ENCODE data around the gene PARP15. TPM values are rescaled to one million over a fixed set of nuclear protein-coding genes. Genes with fewer than 3 reads are reported as not detected.

Gene PARP15
- total and polyA plus RNA-seq, 4 experiments from 2014 or later: 7.6 to 78.0 (median 43.2) TPM

GRCh38 chr3:122594025-122594424, 16.6 kb downstream of the PARP15 start:
- peaks cover 21 to 36% of the 10 kb centered on the region in 2 donors for H3K36me3 Mint-ChIP-seq
- Histone ChIP-seq H3K36me3 (ENCODE audit: insufficient read depth, low read length) (no peaks in the 10 kb centered on the region), H3K27me3 (ENCODE audit: insufficient read depth, low read length) (no peaks in the 10 kb centered on the region), H3K27ac (ENCODE audit: low read depth, low read length) (no peak overlapping the region), H3K9me3 (ENCODE audit: control insufficient read depth in 1 of 2, low read length in 2 of 2) (no peaks in the 10 kb centered on the region), H3K4me3 (ENCODE audit: low read length in 2 of 2) (no peak overlapping the region), H3K4me1 (ENCODE audit: insufficient read depth, low read length) (no peaks in the 10 kb centered on the region)
- POLR2A ChIA-PET (ENCODE audit: partially characterized antibody): interaction anchor here (0.7 kb wide), 1 partner anchor 16 kb away, joined by 3 read pairs; no protein-coding TSS in a partner anchor
- no peak overlapping the region for H3K4me3 Mint-ChIP-seq
- CTCF ChIA-PET (ENCODE audit: partially characterized antibody): interaction anchor here (1.1 kb wide), 1 partner anchor 86 kb away, joined by 3 read pairs; no protein-coding TSS in a partner anchor
- peaks cover 4 to 13% (median 5%) of the 10 kb centered on the region in 4 donors for H3K4me1 Mint-ChIP-seq
- no peak for DNase-seq
- no peak overlapping the region for H3K27ac Mint-ChIP-seq
- intact Hi-C loops (cut with micrococcal nuclease): no loop called here
- H3K9me3 Mint-ChIP-seq: peaks cover 0 to 3% (median 0%) of the 10 kb centered on the region in 8 donors
- H3K27me3 Mint-ChIP-seq: no peaks in the 10 kb centered on the region

DNA sequence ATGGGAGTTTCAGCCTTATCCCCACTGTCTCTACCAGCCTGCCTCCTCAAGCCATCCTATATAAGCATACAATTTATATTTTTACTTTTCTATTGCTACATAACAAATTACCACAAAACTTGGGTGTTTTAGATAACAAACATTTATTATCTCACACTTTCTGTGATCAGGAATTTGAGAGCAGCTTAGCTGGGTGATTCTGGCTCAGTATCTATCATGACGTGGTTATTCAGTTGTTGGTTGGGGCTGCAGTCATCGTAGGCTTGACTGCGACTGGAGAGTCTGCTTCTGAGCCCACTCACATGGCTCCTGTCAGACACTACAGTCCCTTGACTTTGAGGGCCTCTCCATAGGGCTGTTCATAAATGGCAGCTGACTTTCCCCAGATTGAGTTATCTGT, 20.7 kb downstream of the PARP15 start:
- no peak for DNase-seq
- POLR2A ChIA-PET (ENCODE audit: partially characterized antibody): interaction anchor here (1.1 to 1.2 kb wide), 2 partner anchors 21 to 214 kb away, joined by 3 read pairs; partner anchors contain the start of genes FAM162A and PARP15
- H3K4me1 ChIP-seq (ENCODE audit: insufficient read depth, low read length): no peaks in the 10 kb centered on the region
- no peak overlapping the region for H3K4me3 ChIP-seq (ENCODE audit: low read length in 2 of 2)
- no peak overlapping the region for H3K27ac ChIP-seq (ENCODE audit: low read depth, low read length)
- no peaks in the 10 kb centered on the region for H3K27me3 ChIP-seq (ENCODE audit: insufficient read depth, low read length)
- H3K36me3 ChIP-seq (ENCODE audit: insufficient read depth, low read length): no peaks in the 10 kb centered on the region
- H3K4me1 Mint-ChIP-seq: peaks cover 10 to 16% (median 14%) of the 10 kb centered on the region in 4 donors
- H3K9me3 ChIP-seq (ENCODE audit: control insufficient read depth in 1 of 2, low read length in 2 of 2): no peaks in the 10 kb centered on the region
- intact Hi-C loops (cut with micrococcal nuclease): no loop called here
- CTCF ChIA-PET (ENCODE audit: partially characterized antibody): interaction anchor here (1.2 kb wide), 1 partner anchor 81 kb away, joined by 4 read pairs; no protein-coding TSS in a partner anchor
- H3K27ac Mint-ChIP-seq: peak overlapping the region in 1 of 7 donors; percentile 52
- peaks cover 16 to 24% of the 10 kb centered on the region in 2 donors for H3K36me3 Mint-ChIP-seq
- no peaks in the 10 kb centered on the region for H3K27me3 Mint-ChIP-seq
- peaks cover 0 to 3% (median 0%) of the 10 kb centered on the region in 8 donors for H3K9me3 Mint-ChIP-seq
- peak overlapping the region in 1 of 8 donors; percentile 6 for H3K4me3 Mint-ChIP-seq

DNA sequence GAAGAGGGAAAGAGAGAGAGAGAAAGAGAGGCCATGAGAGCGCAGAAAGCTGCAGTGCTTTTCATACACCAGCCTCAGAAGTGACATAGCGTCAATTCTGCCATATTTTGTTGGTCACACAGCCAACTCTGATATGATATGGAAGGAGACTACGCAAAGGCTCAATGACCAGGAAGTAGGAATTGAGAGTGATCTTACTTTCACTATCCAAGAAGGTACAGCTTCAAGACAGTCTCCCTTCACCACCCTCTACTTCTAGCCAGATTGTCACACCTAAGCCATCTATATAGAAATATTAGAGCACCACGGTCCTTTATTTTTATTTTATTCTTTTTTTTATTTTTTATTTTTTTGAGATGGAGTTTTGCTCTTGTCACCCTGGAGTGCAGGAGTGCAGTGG, 21.1 kb downstream of the PARP15 start:
- POLR2A ChIA-PET (ENCODE audit: partially characterized antibody): interaction anchor here (1.1 to 1.2 kb wide), 2 partner anchors 21 to 214 kb away, joined by 3 read pairs; partner anchors contain the start of genes FAM162A and PARP15
- DNase-seq: no peak
- CTCF ChIA-PET (ENCODE audit: partially characterized antibody): interaction anchor here (1.2 kb wide), 1 partner anchor 81 kb away, joined by 4 read pairs; no protein-coding TSS in a partner anchor
- Mint-ChIP-seq H3K4me3 (peak overlapping the region in 1 of 8 donors; percentile 6), H3K36me3 (peaks cover 19 to 24% of the 10 kb centered on the region in 2 donors), H3K27me3 (no peaks in the 10 kb centered on the region), H3K27ac (no peak overlapping the region), H3K9me3 (peaks cover 0 to 3% (median 0%) of the 10 kb centered on the region in 8 donors), H3K4me1 (peaks cover 12 to 19% (median 15%) of the 10 kb centered on the region in 4 donors)
- intact Hi-C loops (cut with micrococcal nuclease): no loop called here
- Histone ChIP-seq H3K36me3 (ENCODE audit: insufficient read depth, low read length) (no peaks in the 10 kb centered on the region), H3K9me3 (ENCODE audit: control insufficient read depth in 1 of 2, low read length in 2 of 2) (no peaks in the 10 kb centered on the region), H3K4me1 (ENCODE audit: insufficient read depth, low read length) (no peaks in the 10 kb centered on the region), H3K4me3 (ENCODE audit: low read length in 2 of 2) (no peak overlapping the region), H3K27ac (ENCODE audit: low read depth, low read length) (no peak overlapping the region), H3K27me3 (ENCODE audit: insufficient read depth, low read length) (no peaks in the 10 kb centered on the region)

- Histone ChIP-seq H3K27me3 (ENCODE audit: insufficient read depth, low read length) (no peaks in the 10 kb centered on the region), H3K4me3 (ENCODE audit: low read length in 2 of 2) (no peak overlapping the region), H3K4me1 (ENCODE audit: insufficient read depth, low read length) (no peaks in the 10 kb centered on the region), H3K9me3 (ENCODE audit: control insufficient read depth in 1 of 2, low read length in 2 of 2) (no peaks in the 10 kb centered on the region), H3K36me3 (ENCODE audit: insufficient read depth, low read length) (peaks cover 3% of the 10 kb centered on the region), H3K27ac (ENCODE audit: low read depth, low read length) (no peak overlapping the region)
- DNase-seq: no peak
- CTCF ChIA-PET (ENCODE audit: partially characterized antibody): no interaction called here
- H3K4me1 Mint-ChIP-seq: peaks cover 11 to 29% (median 16%) of the 10 kb centered on the region in 4 donors
- peak overlapping the region in 1 of 7 donors; percentile 32 for H3K27ac Mint-ChIP-seq
- H3K27me3 Mint-ChIP-seq: no peaks in the 10 kb centered on the region
- H3K36me3 Mint-ChIP-seq: peaks cover 4 to 28% of the 10 kb centered on the region in 2 donors
- H3K9me3 Mint-ChIP-seq: no peaks in the 10 kb centered on the region
- no peak overlapping the region for H3K4me3 Mint-ChIP-seq
- intact Hi-C loops (cut with micrococcal nuclease): no loop called here
- POLR2A ChIA-PET (ENCODE audit: partially characterized antibody): no interaction called here
Observed at GRCh38 chr3:122602011-122602710, 24.7 kb downstream of the PARP15 start.

GRCh38 chr3:122603056-122603455, 25.6 kb downstream of the PARP15 start:
- Histone ChIP-seq H3K27me3 (ENCODE audit: insufficient read depth, low read length) (no peaks in the 10 kb centered on the region), H3K4me1 (ENCODE audit: insufficient read depth, low read length) (no peaks in the 10 kb centered on the region), H3K4me3 (ENCODE audit: low read length in 2 of 2) (no peak overlapping the region), H3K27ac (ENCODE audit: low read depth, low read length) (no peak overlapping the region), H3K36me3 (ENCODE audit: insufficient read depth, low read length) (peaks cover 3% of the 10 kb centered on the region), H3K9me3 (ENCODE audit: control insufficient read depth in 1 of 2, low read length in 2 of 2) (no peaks in the 10 kb centered on the region)
- intact Hi-C loops (cut with micrococcal nuclease): no loop called here
- H3K27ac Mint-ChIP-seq: peak overlapping the region in 1 of 7 donors; percentile 27
- ChIA-PET POLR2A (ENCODE audit: partially characterized antibody) (interaction anchor here (0.7 kb wide), 1 partner anchor 795 kb away, joined by 3 read pairs; no protein-coding TSS in a partner anchor), CTCF (ENCODE audit: partially characterized antibody) (no interaction called here)
- H3K9me3 Mint-ChIP-seq: no peaks in the 10 kb centered on the region
- no peaks in the 10 kb centered on the region for H3K27me3 Mint-ChIP-seq
- H3K4me3 Mint-ChIP-seq: no peak overlapping the region
- no peak for DNase-seq
- peaks cover 11 to 29% (median 17%) of the 10 kb centered on the region in 4 donors for H3K4me1 Mint-ChIP-seq
- H3K36me3 Mint-ChIP-seq: peaks cover 12 to 35% of the 10 kb centered on the region in 2 donors

DNA sequence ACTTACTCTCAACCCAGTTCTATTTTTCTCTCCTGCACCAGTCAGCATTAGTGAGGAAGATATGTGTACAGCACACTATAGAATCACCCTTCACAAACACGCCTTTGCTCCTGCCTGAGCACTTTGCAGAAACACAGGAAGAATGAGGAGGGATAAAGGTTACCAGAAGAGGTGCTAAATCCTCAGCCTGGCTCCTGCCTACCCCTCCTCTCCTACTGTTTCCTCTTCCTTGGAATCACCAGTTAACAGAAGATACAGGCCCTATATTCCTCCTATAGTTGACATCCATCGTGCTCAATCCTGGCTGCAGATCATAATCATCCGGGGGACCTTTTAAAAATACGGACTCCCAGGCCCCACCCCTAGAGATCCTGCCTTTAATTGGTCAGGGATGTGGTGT, 28.9 kb downstream of the PARP15 start:
- Histone ChIP-seq H3K4me1 (ENCODE audit: insufficient read depth, low read length) (no peaks in the 10 kb centered on the region), H3K4me3 (ENCODE audit: low read length in 2 of 2) (no peak overlapping the region), H3K27me3 (ENCODE audit: insufficient read depth, low read length) (no peaks in the 10 kb centered on the region), H3K9me3 (ENCODE audit: control insufficient read depth in 1 of 2, low read length in 2 of 2) (no peaks in the 10 kb centered on the region), H3K27ac (ENCODE audit: low read depth, low read length) (no peak overlapping the region), H3K36me3 (ENCODE audit: insufficient read depth, low read length) (peaks cover 12% of the 10 kb centered on the region)
- Mint-ChIP-seq H3K4me1 (peaks cover 10 to 22% (median 19%) of the 10 kb centered on the region in 4 donors), H3K36me3 (peaks cover 26 to 51% of the 10 kb centered on the region in 2 donors), H3K9me3 (no peaks in the 10 kb centered on the region), H3K27me3 (no peaks in the 10 kb centered on the region), H3K27ac (peak overlapping the region in 3 of 7 donors; percentile 6 to 78 (median 33)), H3K4me3 (no peak overlapping the region)
- ChIA-PET CTCF (ENCODE audit: partially characterized antibody) (interaction anchor here (1.0 kb wide), 1 partner anchor 32 kb away, joined by 3 read pairs; no protein-coding TSS in a partner anchor), POLR2A (ENCODE audit: partially characterized antibody) (no interaction called here)
- intact Hi-C loops (cut with micrococcal nuclease): no loop called here
- no peak for DNase-seq

DNA sequence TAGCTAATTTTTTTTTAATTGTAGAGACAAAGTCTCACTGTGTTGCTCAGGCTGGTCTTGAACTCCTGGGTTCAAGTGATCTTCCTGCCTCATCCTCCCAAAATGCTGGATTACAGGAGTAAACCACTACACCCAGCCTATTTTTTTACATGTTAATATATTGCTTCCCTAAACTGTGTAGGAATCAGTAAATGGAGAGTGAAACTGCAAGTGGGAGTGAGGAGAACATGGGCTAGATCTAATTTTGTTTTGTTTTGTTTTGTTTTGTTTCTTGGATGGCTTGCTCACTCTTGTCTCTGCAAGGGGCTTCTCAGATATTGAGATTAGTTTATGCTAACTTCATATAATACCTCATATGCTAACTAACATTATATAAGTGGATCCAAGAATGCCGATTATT, 31.5 kb downstream of the PARP15 start:
- Mint-ChIP-seq H3K36me3 (peaks cover 31 to 54% of the 10 kb centered on the region in 2 donors), H3K4me1 (peaks cover 5 to 13% (median 10%) of the 10 kb centered on the region in 4 donors), H3K4me3 (no peak overlapping the region), H3K27ac (peak overlapping the region in 1 of 7 donors; percentile 52), H3K9me3 (no peaks in the 10 kb centered on the region), H3K27me3 (no peaks in the 10 kb centered on the region)
- Histone ChIP-seq H3K27ac (ENCODE audit: low read depth, low read length) (no peak overlapping the region), H3K36me3 (ENCODE audit: insufficient read depth, low read length) (peaks cover 21% of the 10 kb centered on the region), H3K4me3 (ENCODE audit: low read length in 2 of 2) (no peak overlapping the region), H3K4me1 (ENCODE audit: insufficient read depth, low read length) (no peaks in the 10 kb centered on the region), H3K9me3 (ENCODE audit: control insufficient read depth in 1 of 2, low read length in 2 of 2) (no peaks in the 10 kb centered on the region), H3K27me3 (ENCODE audit: insufficient read depth, low read length) (no peaks in the 10 kb centered on the region)
- CTCF ChIA-PET (ENCODE audit: partially characterized antibody): no interaction called here
- POLR2A ChIA-PET (ENCODE audit: partially characterized antibody): no interaction called here
- intact Hi-C loops (cut with micrococcal nuclease): no loop called here
- DNase-seq: no peak
